MG63 (cell line): ENCODE measurements around the gene PRKD2. TPM values are rescaled to one million over a fixed set of nuclear protein-coding genes. Genes with fewer than 3 reads are reported as not detected.
A peak's percentile ranks its signal among the peaks of the same experiment; 100 is the strongest.

Experiments
- DNase-seq: peaks from one replicate; pipeline ENCODE4 v3.0.0-alpha.2; 2020
- H3K27me3 ChIP-seq: fragments of 250-450 bp; sonication (Bioruptor Pico); 2 replicates; pipeline ENCODE4 v1.5.1; 2020; ENCODE audit warnings: mild to moderate bottlenecking, moderate library complexity
- H3K36me3 ChIP-seq: fragments of 250-450 bp; sonication (Bioruptor Pico); 2 replicates; pipeline ENCODE4 v1.5.1; 2020; ENCODE audit warnings: mild to moderate bottlenecking, moderate library complexity
- H3K4me3 ChIP-seq: fragments of 250-450 bp; sonication (Bioruptor Pico); 2 replicates; pipeline ENCODE4 v1.5.1; 2020; ENCODE audit warnings: mild to moderate bottlenecking, moderate library complexity
- H3K9me3 ChIP-seq: fragments of 250-450 bp; sonication (Bioruptor Pico); 2 replicates; pipeline ENCODE4 v1.5.1; 2020; ENCODE audit warnings: mild to moderate bottlenecking, moderate library complexity
- total RNA-seq: library from RNA; depleted of rRNA; stranded (reverse); fragments of >200 nt; shearing (Covaris generic); gene quantifications from 2 replicates; pipeline ENCODE4 v1.2.3, GENCODE V29; 2014; ENCODE audit warnings: low replicate concordance

PRKD2 gene
- total RNA-seq, 1 experiment from 2014 or later, result 8.6 TPM

- Histone ChIP-seq H3K4me3 (no peak overlapping the region), H3K36me3 (peaks cover 96% of the 10 kb centered on the region), H3K27me3 (no peaks in the 10 kb centered on the region), H3K9me3 (no peaks in the 10 kb centered on the region)
- no peak for DNase-seq
These were observed 13.3 kb upstream of the PRKD2 start for GRCh38 chr19:46730187-46730586.

GRCh38 chr19:46729696-46730095, 12.8 kb upstream of the PRKD2 start:
- DNase-seq, result no peak
- H3K9me3 ChIP-seq, result no peaks in the 10 kb centered on the region
- peaks cover 93% of the 10 kb centered on the region for H3K36me3 ChIP-seq
- H3K4me3 ChIP-seq, result no peak overlapping the region
- H3K27me3 ChIP-seq, result no peaks in the 10 kb centered on the region

- peaks cover 91% of the 10 kb centered on the region for H3K36me3 ChIP-seq
- no peaks in the 10 kb centered on the region for H3K27me3 ChIP-seq
- peak; percentile 46 for DNase-seq
- no peak overlapping the region for H3K4me3 ChIP-seq
- no peaks in the 10 kb centered on the region for H3K9me3 ChIP-seq
These were observed 11.9 kb upstream of the PRKD2 start for GRCh38 chr19:46728693-46729339.

GRCh38 chr19:46728208-46728607, 11.3 kb upstream of the PRKD2 start:
- no peak for DNase-seq
- no peak overlapping the region for H3K4me3 ChIP-seq
- H3K9me3 ChIP-seq, result no peaks in the 10 kb centered on the region
- peaks cover 91% of the 10 kb centered on the region for H3K36me3 ChIP-seq
- no peaks in the 10 kb centered on the region for H3K27me3 ChIP-seq

- Histone ChIP-seq H3K9me3 (no peaks in the 10 kb centered on the region), H3K4me3 (no peak overlapping the region), H3K36me3 (peaks cover 89% of the 10 kb centered on the region), H3K27me3 (no peaks in the 10 kb centered on the region)
- DNase-seq, result no peak
These were observed 10.8 kb upstream of the PRKD2 start for GRCh38 chr19:46727757-46728156.

- Histone ChIP-seq H3K9me3 (no peaks in the 10 kb centered on the region), H3K27me3 (no peaks in the 10 kb centered on the region), H3K4me3 (no peak overlapping the region), H3K36me3 (peaks cover 89% of the 10 kb centered on the region)
- DNase-seq, result no peak
These were observed 10.1 kb upstream of the PRKD2 start for GRCh38 chr19:46726971-46727501.

- Histone ChIP-seq H3K36me3 (peaks cover 89% of the 10 kb centered on the region), H3K27me3 (no peaks in the 10 kb centered on the region), H3K9me3 (no peaks in the 10 kb centered on the region), H3K4me3 (no peak overlapping the region)
- DNase-seq, result no peak
These were observed 9.6 kb upstream of the PRKD2 start for GRCh38 chr19:46726551-46726950.

- Histone ChIP-seq H3K27me3 (no peaks in the 10 kb centered on the region), H3K9me3 (no peaks in the 10 kb centered on the region), H3K4me3 (no peak overlapping the region), H3K36me3 (peaks cover 87% of the 10 kb centered on the region)
- no peak for DNase-seq
These were observed 9.0 kb upstream of the PRKD2 start for GRCh38 chr19:46725859-46726393.

GRCh38 chr19:46725036-46725820, 8.3 kb upstream of the PRKD2 start:
- Histone ChIP-seq H3K36me3 (peaks cover 87% of the 10 kb centered on the region), H3K4me3 (no peak overlapping the region), H3K9me3 (no peaks in the 10 kb centered on the region), H3K27me3 (no peaks in the 10 kb centered on the region)
- DNase-seq, result no peak

- H3K4me3 ChIP-seq, result no peak overlapping the region
- peaks cover 85% of the 10 kb centered on the region for H3K36me3 ChIP-seq
- no peak for DNase-seq
- no peaks in the 10 kb centered on the region for H3K27me3 ChIP-seq
- H3K9me3 ChIP-seq, result no peaks in the 10 kb centered on the region
These were observed 7.6 kb upstream of the PRKD2 start for GRCh38 chr19:46724468-46724867.

- no peak for DNase-seq
- peaks cover 75% of the 10 kb centered on the region for H3K36me3 ChIP-seq
These were observed 6.6 kb upstream of the PRKD2 start for GRCh38 chr19:46723471-46723870.

GRCh38 chr19:46723023-46723461, 6.1 kb upstream of the PRKD2 start:
- peaks cover 70% of the 10 kb centered on the region for H3K36me3 ChIP-seq
- no peaks in the 10 kb centered on the region for H3K27me3 ChIP-seq
- DNase-seq, result no peak
- no peaks in the 10 kb centered on the region for H3K9me3 ChIP-seq
- no peak overlapping the region for H3K4me3 ChIP-seq

More at GRCh38 chr19:46723471-46723870, 6.6 kb upstream of the PRKD2 start:
- Histone ChIP-seq H3K4me3 (no peak overlapping the region), H3K9me3 (no peaks in the 10 kb centered on the region), H3K27me3 (no peaks in the 10 kb centered on the region)

- Histone ChIP-seq H3K4me3 (no peak overlapping the region), H3K9me3 (no peaks in the 10 kb centered on the region), H3K36me3 (peaks cover 67% of the 10 kb centered on the region), H3K27me3 (no peaks in the 10 kb centered on the region)
- DNase-seq, result no peak
These were observed 5.6 kb upstream of the PRKD2 start for GRCh38 chr19:46722421-46723022.

- Histone ChIP-seq H3K9me3 (no peaks in the 10 kb centered on the region), H3K36me3 (peaks cover 62% of the 10 kb centered on the region), H3K27me3 (no peaks in the 10 kb centered on the region), H3K4me3 (no peak overlapping the region)
- no peak for DNase-seq
These were observed 5.1 kb upstream of the PRKD2 start for GRCh38 chr19:46722004-46722380.

- Histone ChIP-seq H3K27me3 (no peaks in the 10 kb centered on the region), H3K9me3 (no peaks in the 10 kb centered on the region), H3K4me3 (no peak overlapping the region), H3K36me3 (peaks cover 56% of the 10 kb centered on the region)
- DNase-seq, result no peak
These were observed 4.5 kb upstream of the PRKD2 start for GRCh38 chr19:46721269-46722003.

- DNase-seq, result no peak
- Histone ChIP-seq H3K4me3 (no peak overlapping the region), H3K9me3 (no peaks in the 10 kb centered on the region), H3K27me3 (no peaks in the 10 kb centered on the region), H3K36me3 (peaks cover 51% of the 10 kb centered on the region)
These were observed 3.8 kb upstream of the PRKD2 start for GRCh38 chr19:46720503-46721239.
